Measurements from ENCODE around the gene CIDEA. TPM values are rescaled to one million over a fixed set of nuclear protein-coding genes. Genes with fewer than 3 reads are reported as not detected.
"Not testable (repeated sequence)": the region's sequence is repeated elsewhere in the genome, so short reads cannot be mapped to it uniquely, and the experiment has no call there.

CIDEA gene, protein sequence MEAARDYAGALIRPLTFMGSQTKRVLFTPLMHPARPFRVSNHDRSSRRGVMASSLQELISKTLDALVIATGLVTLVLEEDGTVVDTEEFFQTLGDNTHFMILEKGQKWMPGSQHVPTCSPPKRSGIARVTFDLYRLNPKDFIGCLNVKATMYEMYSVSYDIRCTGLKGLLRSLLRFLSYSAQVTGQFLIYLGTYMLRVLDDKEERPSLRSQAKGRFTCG
- 0.97 TPM for total RNA-seq (ENCODE audit: unreplicated experiment)
- long read RNA-seq, partial matches to known transcripts: 0 of 1 reads
- long read RNA-seq, other reads (novel, unspliced or antisense): 0 of 1 reads

DNA sequence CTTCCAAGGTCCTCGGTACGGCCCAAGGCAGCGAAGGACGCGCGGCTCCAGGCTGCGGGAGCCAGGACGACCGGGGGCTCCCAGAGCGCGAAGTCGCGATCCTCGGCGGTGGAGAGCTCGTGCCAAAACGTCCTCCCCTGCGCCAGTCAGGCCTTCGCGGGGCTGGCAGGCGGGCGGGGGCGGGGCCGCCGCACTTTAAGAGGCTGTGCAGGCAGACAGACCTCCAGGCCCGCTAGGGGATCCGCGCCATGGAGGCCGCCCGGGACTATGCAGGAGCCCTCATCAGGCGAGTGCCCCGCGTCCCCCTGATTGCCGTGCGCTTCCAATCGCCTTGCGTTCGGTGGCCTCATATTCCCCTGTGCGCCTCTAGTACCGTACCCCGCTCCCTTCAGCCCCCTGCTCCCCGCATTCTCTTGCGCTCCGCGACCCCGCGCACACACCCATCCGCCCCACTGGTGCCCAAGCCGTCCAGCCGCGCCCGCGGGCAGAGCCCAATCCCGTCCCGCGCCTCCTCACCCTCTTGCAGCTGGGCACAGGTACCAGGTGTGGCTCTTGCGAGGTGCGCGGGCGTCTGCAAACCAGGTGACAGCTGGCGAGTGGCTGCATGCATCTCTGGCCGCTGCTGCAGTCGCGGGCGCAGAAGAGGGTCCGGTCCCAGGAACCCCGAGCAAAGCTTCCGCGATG is at the start of gene CIDEA:
Gene CIDEA (plus strand): TSS at position 226 of the 684 bp plus-strand sequence. CDS start 23 bp downstream, at position 249.
- Mint-ChIP-seq H3K36me3 (ENCODE audit: low read depth, unreplicated experiment) (no peaks in the 10 kb centered on the region), H3K27me3 (ENCODE audit: unreplicated experiment) (peaks cover 22% of the 10 kb centered on the region), H3K9me3 (ENCODE audit: unreplicated experiment) (no peaks in the 10 kb centered on the region), H3K4me1 (ENCODE audit: unreplicated experiment) (peaks cover 46% of the 10 kb centered on the region), H3K27ac (ENCODE audit: unreplicated experiment) (no peak within 1 kb of the TSS), H3K4me3 (ENCODE audit: unreplicated experiment) (peak within 1 kb of the TSS; percentile 47)
- TF ChIP-seq CTCF (IDR thresholded peaks at IDR 0.05; ENCODE audit: unreplicated experiment): no peak
- DNase-seq (ENCODE audit: low spot score): peak; percentile 51

GRCh38 chr18:12208296-12209153 is 45.6 kb upstream of the CIDEA start:
- H3K27me3 Mint-ChIP-seq (ENCODE audit: unreplicated experiment); H3K27ac Mint-ChIP-seq (ENCODE audit: unreplicated experiment); H3K9me3 Mint-ChIP-seq (ENCODE audit: unreplicated experiment); H3K4me1 Mint-ChIP-seq (ENCODE audit: unreplicated experiment); H3K36me3 Mint-ChIP-seq (ENCODE audit: low read depth, unreplicated experiment); DNase-seq (ENCODE audit: low spot score): not testable (repeated sequence)
- peak overlapping the region; percentile 21 for H3K4me3 Mint-ChIP-seq (ENCODE audit: unreplicated experiment)

DNA sequence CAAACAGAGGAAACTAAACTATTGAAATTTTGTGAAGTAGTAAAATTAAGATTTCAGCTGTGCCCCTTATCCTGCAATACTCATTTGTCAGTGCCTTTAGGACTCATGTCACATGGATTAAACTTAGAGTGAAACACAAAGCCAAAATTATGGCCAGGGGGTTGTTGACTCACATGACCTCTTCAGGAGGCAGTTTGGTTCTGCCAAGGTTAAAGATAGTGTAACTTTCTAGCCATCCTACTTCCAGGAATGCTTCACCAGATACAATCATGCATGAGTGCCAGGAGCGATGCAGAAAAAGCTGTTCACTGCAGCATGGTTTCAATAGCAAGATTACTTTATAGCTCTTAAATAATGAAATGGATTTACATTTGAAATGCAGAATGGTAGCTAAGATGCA is 41.9 kb upstream of the CIDEA start:
- H3K27me3 Mint-ChIP-seq (ENCODE audit: unreplicated experiment); DNase-seq (ENCODE audit: low spot score); H3K9me3 Mint-ChIP-seq (ENCODE audit: unreplicated experiment); H3K4me3 Mint-ChIP-seq (ENCODE audit: unreplicated experiment); H3K27ac Mint-ChIP-seq (ENCODE audit: unreplicated experiment); H3K4me1 Mint-ChIP-seq (ENCODE audit: unreplicated experiment); H3K36me3 Mint-ChIP-seq (ENCODE audit: low read depth, unreplicated experiment): not testable (repeated sequence)

DNA sequence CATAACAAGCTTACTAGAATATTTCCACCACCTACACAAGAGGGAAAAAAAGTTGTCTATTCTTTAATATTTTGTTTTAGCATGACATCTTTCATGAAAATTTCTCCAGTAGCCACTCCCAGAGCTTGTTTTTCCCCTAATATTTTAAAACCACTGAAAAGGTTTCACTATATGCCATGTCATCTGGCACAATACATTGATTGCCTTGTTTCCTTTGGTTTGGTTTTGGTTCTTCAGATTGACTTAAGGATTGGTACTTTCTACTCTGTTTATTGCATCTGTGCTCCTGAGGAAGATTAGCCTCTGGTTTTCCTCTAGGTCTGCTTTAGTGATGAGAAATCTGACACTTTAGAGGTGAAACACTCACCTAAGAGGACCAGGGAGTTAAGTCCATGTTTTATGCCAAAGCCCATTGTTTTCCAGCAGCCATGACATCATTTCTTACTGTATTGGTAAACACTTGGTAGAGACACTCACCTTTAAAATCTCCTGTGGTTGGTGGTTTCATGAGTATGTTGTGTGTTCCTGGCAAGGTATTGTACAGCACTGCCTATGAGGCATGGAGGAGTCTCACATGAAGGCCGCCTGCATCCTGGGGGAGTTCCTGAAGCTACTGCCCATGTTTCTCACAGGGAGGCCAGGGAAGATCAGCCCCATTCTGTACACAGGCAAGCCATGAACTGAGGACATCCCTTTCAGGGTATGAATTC is 39.7 kb upstream of the CIDEA start:
- not testable (repeated sequence) for H3K36me3 Mint-ChIP-seq (ENCODE audit: low read depth, unreplicated experiment); H3K4me3 Mint-ChIP-seq (ENCODE audit: unreplicated experiment); DNase-seq (ENCODE audit: low spot score); H3K27me3 Mint-ChIP-seq (ENCODE audit: unreplicated experiment); H3K4me1 Mint-ChIP-seq (ENCODE audit: unreplicated experiment); H3K9me3 Mint-ChIP-seq (ENCODE audit: unreplicated experiment); H3K27ac Mint-ChIP-seq (ENCODE audit: unreplicated experiment)

- not testable (repeated sequence) for H3K9me3 Mint-ChIP-seq (ENCODE audit: unreplicated experiment); H3K27ac Mint-ChIP-seq (ENCODE audit: unreplicated experiment); H3K4me1 Mint-ChIP-seq (ENCODE audit: unreplicated experiment); H3K4me3 Mint-ChIP-seq (ENCODE audit: unreplicated experiment); DNase-seq (ENCODE audit: low spot score); H3K36me3 Mint-ChIP-seq (ENCODE audit: low read depth, unreplicated experiment); H3K27me3 Mint-ChIP-seq (ENCODE audit: unreplicated experiment)
These were observed 37.7 kb upstream of the CIDEA start for GRCh38 chr18:12216471-12216870.

GRCh38 chr18:12218603-12219002 is 35.6 kb upstream of the CIDEA start:
- H3K27ac Mint-ChIP-seq (ENCODE audit: unreplicated experiment); H3K4me1 Mint-ChIP-seq (ENCODE audit: unreplicated experiment); DNase-seq (ENCODE audit: low spot score); H3K36me3 Mint-ChIP-seq (ENCODE audit: low read depth, unreplicated experiment); H3K4me3 Mint-ChIP-seq (ENCODE audit: unreplicated experiment); H3K9me3 Mint-ChIP-seq (ENCODE audit: unreplicated experiment); H3K27me3 Mint-ChIP-seq (ENCODE audit: unreplicated experiment): not testable (repeated sequence)

- not testable (repeated sequence) for H3K27me3 Mint-ChIP-seq (ENCODE audit: unreplicated experiment); H3K4me1 Mint-ChIP-seq (ENCODE audit: unreplicated experiment)
These were observed 32.1 kb upstream of the CIDEA start for GRCh38 chr18:12222041-12222440.

GRCh38 chr18:12223326-12223725 is 30.8 kb upstream of the CIDEA start:
- not testable (repeated sequence) for H3K4me1 Mint-ChIP-seq (ENCODE audit: unreplicated experiment); H3K27ac Mint-ChIP-seq (ENCODE audit: unreplicated experiment); H3K36me3 Mint-ChIP-seq (ENCODE audit: low read depth, unreplicated experiment); H3K4me3 Mint-ChIP-seq (ENCODE audit: unreplicated experiment); H3K27me3 Mint-ChIP-seq (ENCODE audit: unreplicated experiment); H3K9me3 Mint-ChIP-seq (ENCODE audit: unreplicated experiment); DNase-seq (ENCODE audit: low spot score)

More at GRCh38 chr18:12222041-12222440, 32.1 kb upstream of the CIDEA start:
- not testable (repeated sequence) for H3K9me3 Mint-ChIP-seq (ENCODE audit: unreplicated experiment); H3K36me3 Mint-ChIP-seq (ENCODE audit: low read depth, unreplicated experiment); DNase-seq (ENCODE audit: low spot score); H3K27ac Mint-ChIP-seq (ENCODE audit: unreplicated experiment); H3K4me3 Mint-ChIP-seq (ENCODE audit: unreplicated experiment)

- not testable (repeated sequence) for H3K4me3 Mint-ChIP-seq (ENCODE audit: unreplicated experiment); H3K27ac Mint-ChIP-seq (ENCODE audit: unreplicated experiment); H3K27me3 Mint-ChIP-seq (ENCODE audit: unreplicated experiment); H3K4me1 Mint-ChIP-seq (ENCODE audit: unreplicated experiment); H3K9me3 Mint-ChIP-seq (ENCODE audit: unreplicated experiment); H3K36me3 Mint-ChIP-seq (ENCODE audit: low read depth, unreplicated experiment); DNase-seq (ENCODE audit: low spot score)
These were observed 27.4 kb upstream of the CIDEA start for GRCh38 chr18:12226807-12227206.

DNA sequence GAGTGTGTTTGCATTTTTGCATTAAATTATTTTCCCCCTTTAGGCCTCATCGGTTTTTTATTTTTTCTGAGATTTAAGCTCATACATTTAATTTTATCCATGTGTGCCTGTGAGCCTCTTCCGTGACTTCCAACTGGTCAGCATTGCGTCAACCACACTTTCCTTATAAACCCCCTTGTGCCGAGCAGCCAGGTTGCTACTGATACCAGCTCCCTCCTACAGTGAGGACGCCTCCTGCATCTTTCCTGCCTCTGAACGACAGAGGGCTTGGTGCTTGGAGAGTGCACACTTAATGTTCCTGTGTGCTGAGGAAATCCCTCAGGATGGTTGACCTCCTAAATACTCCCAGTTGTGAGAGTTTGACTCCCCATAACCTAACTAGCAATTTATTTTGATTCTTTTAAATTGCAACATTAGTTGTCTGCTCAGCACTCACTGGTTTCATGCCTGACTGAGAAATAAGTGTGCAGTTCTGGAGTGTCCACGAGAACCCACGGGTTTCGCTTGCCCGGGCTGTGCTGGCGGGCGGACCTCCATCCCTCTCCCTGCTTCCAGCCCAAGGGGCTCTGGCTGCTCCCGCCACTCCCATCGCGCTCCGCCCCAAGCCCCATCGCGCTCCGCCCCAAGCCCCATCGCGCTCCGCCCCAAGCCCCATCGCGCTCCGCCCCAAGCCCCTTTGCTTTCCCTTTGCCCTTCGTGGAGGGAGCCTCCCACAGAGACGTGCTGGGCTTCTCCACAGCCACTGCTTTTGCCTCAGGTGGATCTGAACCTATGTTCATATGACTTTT is 26.6 kb upstream of the CIDEA start:
- H3K4me1 Mint-ChIP-seq (ENCODE audit: unreplicated experiment); H3K36me3 Mint-ChIP-seq (ENCODE audit: low read depth, unreplicated experiment); DNase-seq (ENCODE audit: low spot score); H3K27ac Mint-ChIP-seq (ENCODE audit: unreplicated experiment); H3K27me3 Mint-ChIP-seq (ENCODE audit: unreplicated experiment); H3K4me3 Mint-ChIP-seq (ENCODE audit: unreplicated experiment); H3K9me3 Mint-ChIP-seq (ENCODE audit: unreplicated experiment): not testable (repeated sequence)

Measured in endothelial cell (in vitro differentiated cells).